HEK293T (cell line): ENCODE data around the gene ALK.

ENCODE experiments used
- BHLHE40 ChIP-seq: fragments of 450-650 bp; IDR thresholded peaks from 2 replicates; pipeline ENCODE4 v1.6.1; 2016; ENCODE audit warnings: mild to moderate bottlenecking, moderate library complexity, borderline replicate concordance
- FOXA1 ChIP-seq: fragments of 450-650 bp; IDR thresholded peaks from 2 replicates; pipeline ENCODE4 v1.6.1; 2016; ENCODE audit warnings: mild to moderate bottlenecking
- SUZ12 ChIP-seq: fragments of 450-650 bp; IDR thresholded peaks from 2 replicates; pipeline ENCODE4 v1.6.1; 2016; ENCODE audit warnings: mild to moderate bottlenecking

DNA sequence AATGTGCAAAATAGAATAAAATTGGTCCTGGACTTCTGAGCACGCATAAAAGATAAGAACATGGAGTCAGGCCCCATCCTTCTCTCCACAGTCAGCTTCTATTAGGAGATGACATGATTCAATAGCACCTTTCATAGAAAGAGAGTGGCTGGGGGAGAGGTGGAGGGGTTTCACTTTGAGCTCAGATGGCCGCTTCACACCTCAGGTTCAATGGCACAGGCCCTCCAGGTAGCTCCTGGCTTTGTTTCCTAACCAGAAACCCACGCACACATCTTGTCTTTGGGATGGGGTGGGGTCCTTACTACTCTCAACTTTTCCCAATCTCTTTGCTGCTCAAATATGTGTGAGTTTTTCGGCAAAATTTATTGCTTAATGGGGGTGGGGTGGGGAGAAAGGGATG lies 473.9 kb downstream of the ALK start:
- TF ChIP-seq FOXA1: no peak
- no peak for TF ChIP-seq SUZ12
- no peak for TF ChIP-seq BHLHE40
